Stimulated activated CD4-positive, alpha-beta T cell treated with anti-CD3 and anti-CD28 coated beads, Interleukin-12 subunit alpha, Interleukin-12 subunit beta, amount 100 ng/mL, for 4 hours (primary cell): ENCODE results near the gene MLIP.

ENCODE experiments used
- DNase-seq: peaks from one replicate; pipeline ENCODE4 v3.0.0-alpha.2; 2020

The MLIP gene

GRCh38 chr6:54098450-54099044, 12.7 kb upstream of the MLIP start:
- no peak for DNase-seq

- DNase-seq = no peak
Observed at GRCh38 chr6:54099225-54099624, 12.0 kb upstream of the MLIP start.

GRCh38 chr6:54100411-54101006, 10.7 kb upstream of the MLIP start:
- no peak for DNase-seq

GRCh38 chr6:54102238-54102637, 9.0 kb upstream of the MLIP start:
- no peak for DNase-seq

GRCh38 chr6:54103497-54103896, 7.7 kb upstream of the MLIP start:
- no peak for DNase-seq

- no peak for DNase-seq
Observed at GRCh38 chr6:54106727-54107126, 4.5 kb upstream of the MLIP start.

GRCh38 chr6:54107470-54108090, 3.7 kb upstream of the MLIP start:
- DNase-seq = no peak

GRCh38 chr6:54108271-54108670, 3.0 kb upstream of the MLIP start:
- DNase-seq = no peak

- DNase-seq = no peak
Observed at GRCh38 chr6:54109586-54109985, 1.7 kb upstream of the MLIP start.

GRCh38 chr6:54112151-54112650, 958 bp downstream of the MLIP start:
- DNase-seq = no peak

- DNase-seq = no peak
Observed at GRCh38 chr6:54114991-54115390, 3.7 kb downstream of the MLIP start.

GRCh38 chr6:54115966-54116365, 4.7 kb downstream of the MLIP start:
- DNase-seq = no peak

GRCh38 chr6:54118117-54118516, 6.9 kb downstream of the MLIP start:
- DNase-seq = no peak

- DNase-seq = no peak
Observed at GRCh38 chr6:54125493-54125892, 14.2 kb downstream of the MLIP start.

- DNase-seq = no peak
Observed at GRCh38 chr6:54130179-54130578, 18.9 kb downstream of the MLIP start.

GRCh38 chr6:54132587-54132986, 21.3 kb downstream of the MLIP start:
- DNase-seq = no peak

GRCh38 chr6:54133186-54133585, 21.9 kb downstream of the MLIP start:
- DNase-seq = no peak

- no peak for DNase-seq
Observed at GRCh38 chr6:54134935-54135334, 23.7 kb downstream of the MLIP start.

GRCh38 chr6:54135665-54136369, 24.6 kb downstream of the MLIP start:
- DNase-seq = no peak

GRCh38 chr6:54138795-54139194, 27.6 kb downstream of the MLIP start:
- no peak for DNase-seq

- DNase-seq = no peak
Observed at GRCh38 chr6:54140811-54141210, 29.6 kb downstream of the MLIP start.

- DNase-seq = no peak
Observed at GRCh38 chr6:54142889-54143519, 31.8 kb downstream of the MLIP start.

GRCh38 chr6:54151861-54152260, 40.6 kb downstream of the MLIP start:
- DNase-seq = no peak
